Measurements from ENCODE around the gene GALT. TPM values are rescaled to one million over a fixed set of nuclear protein-coding genes. Genes with fewer than 3 reads are reported as not detected.

GALT gene
- total and polyA plus RNA-seq, 2 of the 13 experiments (the other 11 are each of a cell fraction or from before 2014, with no cell fraction given): 40.4 to 46.3 TPM

DNA sequence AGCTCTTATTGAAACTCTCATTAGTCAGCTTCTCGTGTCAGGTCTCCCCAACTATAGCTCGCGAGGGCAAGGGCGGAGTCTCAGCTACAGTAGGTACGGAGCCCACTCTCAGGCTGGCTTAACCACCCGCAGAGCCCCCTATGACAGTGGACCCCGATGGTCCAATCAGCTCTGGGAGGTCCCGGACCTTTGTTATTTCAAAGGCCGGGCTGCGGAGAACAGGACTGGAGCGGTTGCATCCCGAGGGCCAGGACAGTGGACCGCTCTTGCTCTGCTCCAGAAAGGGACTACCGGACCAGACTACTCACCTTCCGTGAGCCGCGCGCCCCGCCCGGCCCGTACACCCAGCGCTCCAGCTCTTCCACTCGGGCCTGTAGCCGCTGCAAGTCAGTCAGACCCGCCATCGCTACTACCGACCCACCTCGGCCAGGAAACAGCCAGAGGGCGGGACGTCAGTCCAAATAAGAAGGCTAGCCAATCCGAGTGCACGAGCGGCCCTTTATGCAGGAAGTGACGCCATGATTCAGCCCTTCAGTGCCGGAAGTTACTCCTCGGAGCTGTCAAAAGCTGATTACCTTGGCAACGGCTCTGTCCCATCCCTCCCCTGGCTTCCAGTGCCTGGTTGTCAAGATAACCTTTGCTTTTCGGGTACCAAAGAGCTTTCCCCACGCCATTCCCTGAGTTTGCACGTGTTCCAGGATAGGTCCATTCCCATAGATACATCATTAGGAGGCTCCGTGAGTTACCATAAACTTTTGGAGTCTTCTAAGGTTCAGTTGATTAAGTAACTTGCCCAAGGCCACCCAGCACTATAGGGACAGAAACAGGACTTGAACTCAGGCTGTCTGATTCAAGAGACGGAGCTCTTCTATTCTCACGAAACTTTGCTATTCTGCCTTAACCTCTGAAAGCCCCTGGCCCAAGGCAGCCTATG lies 26.1 kb upstream of the GALT start, which contains the start of gene DCTN3 (continued):
- TF ChIP-seq ZNF543 (CRISPR knock-in tag; IDR thresholded peaks at IDR 0.05) (no peak), POLR2A (IDR thresholded peaks at IDR 0.05; ENCODE audit: insufficient read depth in 1 of 2, low read depth in 2 of 2, low read length in 2 of 2) (peak; percentile 49 to 57), CAMTA2 (CRISPR knock-in tag; IDR thresholded peaks at IDR 0.05; ENCODE audit: borderline replicate concordance) (0 out of 2 replicates have a peak, but pooled peaks have one; percentile 61), TP53 (CRISPR knock-in tag; conservative IDR thresholded peaks at IDR 0.05) (no peak), ERF (CRISPR knock-in tag; IDR thresholded peaks at IDR 0.05) (no peak; the same call in 1 of the 2 replicates), ZNF234 (CRISPR knock-in tag; conservative IDR thresholded peaks at IDR 0.05) (no peak), ZNF75D (CRISPR knock-in tag; IDR thresholded peaks at IDR 0.05; ENCODE audit: borderline replicate concordance) (no peak), XRCC5 (optimal IDR thresholded peaks at IDR 0.05; ENCODE audit: low read length) (no peak), ZNF12 (CRISPR knock-in tag; IDR thresholded peaks at IDR 0.05) (no peak), SP1 (IDR thresholded peaks at IDR 0.05) (no peak), SP1 (CRISPR knock-in tag; IDR thresholded peaks at IDR 0.05) (0 out of 2 replicates have a peak, but pooled peaks have one; percentile 28), ZNF557 (CRISPR knock-in tag; IDR thresholded peaks at IDR 0.05) (no peak), ZNF232 (CRISPR knock-in tag; IDR thresholded peaks at IDR 0.05; ENCODE audit: borderline replicate concordance) (peak; percentile 70; the same call in 1 of the 2 replicates), SMAD1 (CRISPR knock-in tag; IDR thresholded peaks at IDR 0.05; ENCODE audit: borderline replicate concordance, low read depth) (no peak), ZNF33B (CRISPR knock-in tag; IDR thresholded peaks at IDR 0.05) (no peak), ZBTB8A (CRISPR knock-in tag; IDR thresholded peaks at IDR 0.05; ENCODE audit: borderline replicate concordance, low read depth) (no peak), KLF11 (CRISPR knock-in tag; IDR thresholded peaks at IDR 0.05) (no peak), ZNF451 (CRISPR knock-in tag; IDR thresholded peaks at IDR 0.05) (no peak), FOXM1 (CRISPR knock-in tag; IDR thresholded peaks at IDR 0.05) (no peak), ZNF7 (CRISPR knock-in tag; IDR thresholded peaks at IDR 0.05) (no peak)
- TF ChIP-seq, protein P1, sequence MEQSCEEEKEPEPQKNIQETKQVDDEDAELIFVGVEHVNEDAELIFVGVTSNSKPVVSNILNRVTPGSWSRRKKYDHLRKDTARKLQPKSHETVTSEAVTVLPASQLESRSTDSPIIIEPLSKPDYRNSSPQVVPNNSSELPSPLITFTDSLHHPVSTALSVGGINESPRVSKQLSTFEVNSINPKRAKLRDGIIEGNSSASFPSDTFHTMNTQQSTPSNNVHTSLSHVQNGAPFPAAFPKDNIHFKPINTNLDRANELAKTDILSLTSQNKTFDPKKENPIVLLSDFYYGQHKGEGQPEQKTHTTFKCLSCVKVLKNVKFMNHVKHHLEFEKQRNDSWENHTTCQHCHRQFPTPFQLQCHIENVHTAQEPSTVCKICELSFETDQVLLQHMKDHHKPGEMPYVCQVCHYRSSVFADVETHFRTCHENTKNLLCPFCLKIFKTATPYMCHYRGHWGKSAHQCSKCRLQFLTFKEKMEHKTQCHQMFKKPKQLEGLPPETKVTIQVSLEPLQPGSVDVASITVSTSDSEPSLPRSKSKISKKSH (CRISPR knock-in tag; IDR thresholded peaks at IDR 0.05; ENCODE audit: borderline replicate concordance): no peak
- TF ChIP-seq, protein P2, sequence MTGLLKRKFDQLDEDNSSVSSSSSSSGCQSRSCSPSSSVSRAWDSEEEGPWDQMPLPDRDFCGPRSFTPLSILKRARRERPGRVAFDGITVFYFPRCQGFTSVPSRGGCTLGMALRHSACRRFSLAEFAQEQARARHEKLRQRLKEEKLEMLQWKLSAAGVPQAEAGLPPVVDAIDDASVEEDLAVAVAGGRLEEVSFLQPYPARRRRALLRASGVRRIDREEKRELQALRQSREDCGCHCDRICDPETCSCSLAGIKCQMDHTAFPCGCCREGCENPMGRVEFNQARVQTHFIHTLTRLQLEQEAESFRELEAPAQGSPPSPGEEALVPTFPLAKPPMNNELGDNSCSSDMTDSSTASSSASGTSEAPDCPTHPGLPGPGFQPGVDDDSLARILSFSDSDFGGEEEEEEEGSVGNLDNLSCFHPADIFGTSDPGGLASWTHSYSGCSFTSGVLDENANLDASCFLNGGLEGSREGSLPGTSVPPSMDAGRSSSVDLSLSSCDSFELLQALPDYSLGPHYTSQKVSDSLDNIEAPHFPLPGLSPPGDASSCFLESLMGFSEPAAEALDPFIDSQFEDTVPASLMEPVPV (CRISPR knock-in tag; IDR thresholded peaks at IDR 0.05): 0 out of 2 replicates have a peak, but pooled peaks have one; percentile 26
- TF ChIP-seq, protein P3, sequence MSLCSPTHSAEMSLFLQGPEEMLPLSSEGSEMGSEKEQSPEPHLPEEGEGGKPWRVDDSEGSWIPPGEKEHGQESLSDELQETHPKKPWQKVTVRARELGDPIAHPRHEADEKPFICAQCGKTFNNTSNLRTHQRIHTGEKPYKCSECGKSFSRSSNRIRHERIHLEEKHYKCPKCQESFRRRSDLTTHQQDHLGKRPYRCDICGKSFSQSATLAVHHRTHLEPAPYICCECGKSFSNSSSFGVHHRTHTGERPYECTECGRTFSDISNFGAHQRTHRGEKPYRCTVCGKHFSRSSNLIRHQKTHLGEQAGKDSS (CRISPR knock-in tag; IDR thresholded peaks at IDR 0.05; ENCODE audit: borderline replicate concordance, low read depth): no peak
- TF ChIP-seq, protein P4, sequence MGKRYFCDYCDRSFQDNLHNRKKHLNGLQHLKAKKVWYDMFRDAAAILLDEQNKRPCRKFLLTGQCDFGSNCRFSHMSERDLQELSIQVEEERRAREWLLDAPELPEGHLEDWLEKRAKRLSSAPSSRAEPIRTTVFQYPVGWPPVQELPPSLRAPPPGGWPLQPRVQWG (CRISPR knock-in tag; IDR thresholded peaks at IDR 0.05; ENCODE audit: borderline replicate concordance, low read depth): no peak
- TF ChIP-seq, protein P5, sequence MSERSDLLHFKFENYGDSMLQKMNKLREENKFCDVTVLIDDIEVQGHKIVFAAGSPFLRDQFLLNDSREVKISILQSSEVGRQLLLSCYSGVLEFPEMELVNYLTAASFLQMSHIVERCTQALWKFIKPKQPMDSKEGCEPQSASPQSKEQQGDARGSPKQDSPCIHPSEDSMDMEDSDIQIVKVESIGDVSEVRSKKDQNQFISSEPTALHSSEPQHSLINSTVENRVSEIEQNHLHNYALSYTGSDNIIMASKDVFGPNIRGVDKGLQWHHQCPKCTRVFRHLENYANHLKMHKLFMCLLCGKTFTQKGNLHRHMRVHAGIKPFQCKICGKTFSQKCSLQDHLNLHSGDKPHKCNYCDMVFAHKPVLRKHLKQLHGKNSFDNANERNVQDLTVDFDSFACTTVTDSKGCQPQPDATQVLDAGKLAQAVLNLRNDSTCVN (CRISPR knock-in tag; IDR thresholded peaks at IDR 0.05; ENCODE audit: borderline replicate concordance): no peak

Measured in HepG2 (cell line).